ENCODE results near the gene CMIP. TPM values are rescaled to one million over a fixed set of nuclear protein-coding genes. Genes with fewer than 3 reads are reported as not detected.
A peak's percentile ranks its signal among the peaks of the same experiment; 100 is the strongest.
"Not testable (repeated sequence)": the region's sequence is repeated elsewhere in the genome, so short reads cannot be mapped to it uniquely, and the experiment has no call there.

The CMIP gene
- polyA plus RNA-seq, 3 donors from 2014 or later: 0.53 to 1.7 TPM; not detected in 1

DNA sequence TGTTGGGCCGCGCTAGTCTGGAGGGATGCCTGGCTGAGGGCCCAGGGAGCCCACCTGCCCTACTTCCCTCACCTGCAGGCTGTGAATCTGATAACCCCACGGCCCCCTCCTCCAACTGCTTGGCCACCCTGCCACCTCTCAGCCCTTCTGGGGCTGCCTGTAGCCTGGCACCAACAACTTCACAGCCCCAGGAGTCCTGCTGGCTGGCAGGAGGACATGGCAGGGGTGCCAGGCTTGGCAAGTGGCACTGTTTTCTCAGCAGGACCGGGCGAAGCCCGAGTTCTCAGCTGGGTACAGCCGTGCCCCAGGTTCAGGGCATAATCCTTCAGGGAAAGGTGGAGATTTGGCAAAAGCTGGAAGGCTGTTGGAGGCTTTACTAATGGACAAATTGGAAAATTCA, 129.6 kb downstream of the CMIP start:
- Mint-ChIP-seq H3K27ac (peak overlapping the region in 3 of 6 donors; percentile 50 to 89 (median 77)), H3K4me1 (peaks cover 16 to 19% of the 10 kb centered on the region in 2 donors), H3K27me3 (ENCODE audit: low read depth in 3 of 3) (peaks cover 0 to 6% (median 4%) of the 10 kb centered on the region in 3 donors), H3K9me3 (no peaks in the 10 kb centered on the region), H3K4me3 (no peak overlapping the region), H3K36me3 (no peaks in the 10 kb centered on the region)
- DNase-seq: no peak

GRCh38 chr16:81575307-81575706, 130.7 kb downstream of the CMIP start:
- no peaks in the 10 kb centered on the region for H3K36me3 Mint-ChIP-seq
- H3K4me3 Mint-ChIP-seq: no peak overlapping the region
- H3K27me3 Mint-ChIP-seq (ENCODE audit: low read depth in 3 of 3): peaks cover 3 to 8% (median 6%) of the 10 kb centered on the region in 3 donors
- no peak overlapping the region for H3K27ac Mint-ChIP-seq
- no peaks in the 10 kb centered on the region for H3K9me3 Mint-ChIP-seq
- H3K4me1 Mint-ChIP-seq: peaks cover 6 to 15% of the 10 kb centered on the region in 2 donors
- DNase-seq: no peak

GRCh38 chr16:81575834-81576233, 131.2 kb downstream of the CMIP start:
- peaks cover 10 to 13% of the 10 kb centered on the region in 2 donors for H3K4me1 Mint-ChIP-seq
- no peaks in the 10 kb centered on the region for H3K36me3 Mint-ChIP-seq
- H3K27me3 Mint-ChIP-seq (ENCODE audit: low read depth in 3 of 3): peaks cover 3 to 10% (median 6%) of the 10 kb centered on the region in 3 donors
- no peak for DNase-seq
- no peak overlapping the region for H3K4me3 Mint-ChIP-seq
- no peaks in the 10 kb centered on the region for H3K9me3 Mint-ChIP-seq
- no peak overlapping the region for H3K27ac Mint-ChIP-seq

- peaks cover 3 to 10% (median 6%) of the 10 kb centered on the region in 3 donors for H3K27me3 Mint-ChIP-seq (ENCODE audit: low read depth in 3 of 3)
- H3K9me3 Mint-ChIP-seq: no peaks in the 10 kb centered on the region
- H3K4me1 Mint-ChIP-seq: peaks cover 14 to 18% of the 10 kb centered on the region in 2 donors
Observed at GRCh38 chr16:81576696-81577095, 132.1 kb downstream of the CMIP start.

DNA sequence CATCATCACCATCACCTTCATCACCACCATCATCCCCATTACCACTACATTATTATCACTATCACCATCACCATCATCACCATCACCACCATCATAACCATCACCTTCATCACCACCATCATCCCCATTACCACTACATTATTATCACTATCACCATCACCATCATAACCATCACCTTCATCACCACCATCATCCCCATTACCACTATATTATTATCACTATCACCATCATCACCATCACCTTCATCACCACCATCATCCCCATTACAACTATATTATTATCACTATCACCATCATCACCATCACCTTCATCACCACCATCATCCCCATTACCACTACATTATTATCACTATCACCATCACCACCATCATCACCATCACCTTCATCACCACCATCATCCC, 132.7 kb downstream of the CMIP start:
- DNase-seq: peak in 1 of 3 donors; percentile 42
- not testable (repeated sequence) for H3K4me3 Mint-ChIP-seq; H3K9me3 Mint-ChIP-seq; H3K27ac Mint-ChIP-seq; H3K27me3 Mint-ChIP-seq (ENCODE audit: low read depth in 3 of 3); H3K36me3 Mint-ChIP-seq
- peaks cover 14 to 18% of the 10 kb centered on the region in 2 donors for H3K4me1 Mint-ChIP-seq

More at GRCh38 chr16:81576696-81577095, 132.1 kb downstream of the CMIP start:
- peak; percentile 72 to 78 (median 75) for DNase-seq
- Mint-ChIP-seq H3K27ac (no peak overlapping the region), H3K4me3 (no peak overlapping the region), H3K36me3 (no peaks in the 10 kb centered on the region)

DNA sequence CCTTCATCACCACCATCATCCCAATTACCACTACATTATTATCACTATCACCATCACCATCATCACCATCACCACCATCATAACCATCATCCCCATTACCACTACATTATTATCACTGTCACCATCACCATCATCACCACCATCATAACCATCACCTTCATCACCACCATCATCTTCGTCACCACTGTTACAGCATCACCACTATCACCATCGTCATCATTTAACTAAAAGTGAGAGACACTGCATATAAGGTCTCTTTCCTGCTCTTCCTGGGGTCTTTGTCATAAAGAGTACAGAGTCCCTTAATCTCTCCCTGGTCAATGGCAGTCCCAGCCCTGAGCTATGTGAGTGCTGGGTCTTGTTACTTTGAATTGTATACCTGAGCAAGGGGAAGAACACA, 133.5 kb downstream of the CMIP start:
- Mint-ChIP-seq H3K27me3 (ENCODE audit: low read depth in 3 of 3) (peaks cover 3 to 7% (median 3%) of the 10 kb centered on the region in 3 donors), H3K4me1 (peaks cover 16 to 19% of the 10 kb centered on the region in 2 donors), H3K27ac (no peak overlapping the region), H3K36me3 (no peaks in the 10 kb centered on the region), H3K9me3 (no peaks in the 10 kb centered on the region), H3K4me3 (no peak overlapping the region)
- peak; percentile 58 to 72 (median 66) for DNase-seq

- Mint-ChIP-seq H3K9me3 (no peaks in the 10 kb centered on the region), H3K27me3 (ENCODE audit: low read depth in 3 of 3) (peaks cover 3 to 7% (median 6%) of the 10 kb centered on the region in 3 donors), H3K27ac (peak overlapping the region in 1 of 6 donors; percentile 41), H3K4me1 (peaks cover 18 to 23% of the 10 kb centered on the region in 2 donors), H3K4me3 (no peak overlapping the region), H3K36me3 (peaks cover 0 to 3% (median 0%) of the 10 kb centered on the region in 3 donors)
- DNase-seq: no peak
Observed at GRCh38 chr16:81578636-81579413, 134.2 kb downstream of the CMIP start.

GRCh38 chr16:81581107-81581506, 136.5 kb downstream of the CMIP start:
- DNase-seq: no peak
- peak overlapping the region in 4 of 6 donors; percentile 11 to 89 (median 69) for H3K27ac Mint-ChIP-seq
- no peak overlapping the region for H3K4me3 Mint-ChIP-seq
- no peaks in the 10 kb centered on the region for H3K9me3 Mint-ChIP-seq
- H3K27me3 Mint-ChIP-seq (ENCODE audit: low read depth in 3 of 3): peaks cover 3 to 7% (median 5%) of the 10 kb centered on the region in 3 donors
- peaks cover 29 to 40% of the 10 kb centered on the region in 2 donors for H3K4me1 Mint-ChIP-seq
- peaks cover 0 to 4% (median 3%) of the 10 kb centered on the region in 3 donors for H3K36me3 Mint-ChIP-seq

GRCh38 chr16:81582655-81583441, 138.2 kb downstream of the CMIP start:
- H3K9me3 Mint-ChIP-seq: no peaks in the 10 kb centered on the region
- no peak for DNase-seq
- H3K4me1 Mint-ChIP-seq: peaks cover 36 to 52% of the 10 kb centered on the region in 2 donors
- H3K36me3 Mint-ChIP-seq: peaks cover 0 to 4% (median 3%) of the 10 kb centered on the region in 3 donors
- H3K4me3 Mint-ChIP-seq: no peak overlapping the region
- H3K27ac Mint-ChIP-seq: peak overlapping the region in 4 of 6 donors; percentile 13 to 66 (median 56)
- peaks cover 5 to 7% (median 6%) of the 10 kb centered on the region in 3 donors for H3K27me3 Mint-ChIP-seq (ENCODE audit: low read depth in 3 of 3)

DNA sequence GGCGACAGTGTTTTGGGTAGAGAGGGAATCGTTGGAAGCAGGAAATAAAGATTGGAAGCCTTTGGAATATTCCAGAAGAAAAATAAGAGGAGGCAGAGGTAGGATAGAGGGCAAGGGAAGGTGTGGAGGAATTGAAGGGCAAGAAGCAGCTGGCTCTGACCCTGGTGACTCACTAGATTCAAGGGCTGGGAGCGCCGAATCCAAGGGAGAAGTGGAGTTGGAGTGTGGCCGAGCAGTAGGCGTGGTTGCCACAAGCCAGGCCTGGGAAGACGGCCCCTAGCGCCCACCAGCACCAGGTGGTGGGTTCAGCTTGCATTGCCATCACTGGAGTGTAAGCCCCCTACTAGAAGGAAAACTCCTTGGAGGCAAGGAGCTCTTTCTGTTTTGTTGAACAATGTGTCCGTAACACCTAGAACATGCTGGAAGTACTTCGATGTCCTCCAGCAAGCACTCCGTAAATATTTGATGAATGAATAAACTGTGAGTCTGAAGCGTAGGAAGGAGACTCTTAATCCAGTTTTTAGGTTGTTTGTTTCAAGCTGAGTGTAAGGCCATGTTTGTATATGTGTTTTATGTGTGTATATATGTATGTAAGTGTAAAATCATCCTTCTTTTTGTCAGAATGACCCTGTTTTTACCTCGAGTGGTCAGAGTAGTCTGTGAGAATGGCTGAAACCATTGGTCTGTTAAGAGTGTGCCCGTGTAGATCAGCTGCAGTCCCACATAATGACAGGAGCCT, 139.5 kb downstream of the CMIP start:
- Mint-ChIP-seq H3K36me3 (peaks cover 0 to 6% (median 4%) of the 10 kb centered on the region in 3 donors), H3K4me1 (peaks cover 40 to 63% of the 10 kb centered on the region in 2 donors), H3K4me3 (no peak overlapping the region), H3K9me3 (no peaks in the 10 kb centered on the region), H3K27ac (peak overlapping the region; percentile 2 to 86 (median 64)), H3K27me3 (ENCODE audit: low read depth in 3 of 3) (peaks cover 5 to 7% (median 6%) of the 10 kb centered on the region in 3 donors)
- DNase-seq: no peak

DNA sequence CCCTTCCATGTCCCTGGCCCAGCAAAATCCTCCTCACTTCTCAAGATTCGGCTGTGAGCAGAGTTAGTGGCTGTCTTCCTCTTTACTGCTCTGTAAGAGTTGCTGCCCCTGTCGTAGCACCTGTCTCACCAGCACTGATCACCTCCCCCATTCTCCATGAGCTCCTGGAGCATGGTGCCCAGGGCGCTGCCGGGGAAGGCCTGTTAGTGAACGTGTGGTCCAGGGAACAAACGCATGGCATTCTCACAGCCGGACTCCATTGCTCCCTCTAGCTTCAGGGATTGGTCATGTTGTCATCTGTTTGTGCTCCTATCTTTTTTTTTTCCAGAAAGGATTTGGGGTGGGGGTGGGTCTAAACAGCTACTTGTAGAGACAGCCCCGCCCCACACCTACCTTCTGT, 141.2 kb downstream of the CMIP start:
- Mint-ChIP-seq H3K9me3 (no peaks in the 10 kb centered on the region), H3K27ac (peak overlapping the region in 4 of 6 donors; percentile 22 to 91 (median 62)), H3K27me3 (ENCODE audit: low read depth in 3 of 3) (peaks cover 0 to 5% (median 3%) of the 10 kb centered on the region in 3 donors), H3K36me3 (peaks cover 0 to 9% (median 4%) of the 10 kb centered on the region in 3 donors), H3K4me1 (peaks cover 41 to 71% of the 10 kb centered on the region in 2 donors), H3K4me3 (no peak overlapping the region)
- no peak for DNase-seq

- Mint-ChIP-seq H3K4me3 (no peak overlapping the region), H3K9me3 (no peaks in the 10 kb centered on the region), H3K36me3 (peaks cover 0 to 9% (median 4%) of the 10 kb centered on the region in 3 donors), H3K27me3 (ENCODE audit: low read depth in 3 of 3) (peaks cover 0 to 5% (median 3%) of the 10 kb centered on the region in 3 donors), H3K4me1 (peaks cover 41 to 72% of the 10 kb centered on the region in 2 donors), H3K27ac (peak overlapping the region in 4 of 6 donors; percentile 22 to 66 (median 46))
- no peak for DNase-seq
Observed at GRCh38 chr16:81586417-81586816, 141.8 kb downstream of the CMIP start.

DNA sequence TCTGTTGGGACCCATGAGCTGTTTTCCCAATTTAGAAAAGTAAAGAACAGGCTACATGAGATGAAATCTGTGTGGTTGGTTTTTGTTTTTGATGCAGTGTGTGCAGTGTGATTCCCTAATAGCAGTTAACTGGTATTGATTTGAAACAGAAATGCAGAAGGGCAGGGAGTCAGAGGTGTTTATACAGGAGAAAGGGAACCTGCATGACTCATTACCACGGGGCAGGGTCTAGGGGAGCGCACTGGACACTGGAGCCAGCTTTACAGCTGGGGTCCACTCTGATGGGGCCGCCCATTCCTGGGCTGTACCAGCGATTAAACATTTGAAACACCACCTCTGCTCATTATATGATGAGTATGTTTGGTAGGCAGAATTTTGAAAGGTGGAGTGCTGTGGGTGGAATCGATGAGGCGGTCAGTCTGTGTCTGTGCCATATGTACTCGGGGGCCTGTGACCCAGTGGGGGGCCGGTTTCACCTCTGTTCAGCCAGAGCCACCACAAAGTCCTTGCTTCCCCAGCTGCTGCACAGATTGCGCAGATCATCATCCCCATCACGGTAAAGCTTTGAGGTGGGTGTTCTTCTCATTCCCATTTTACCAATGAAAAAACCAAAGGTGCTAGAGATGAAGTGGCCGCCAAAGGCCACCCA, 142.5 kb downstream of the CMIP start:
- H3K9me3 Mint-ChIP-seq: no peaks in the 10 kb centered on the region
- peaks cover 42 to 75% of the 10 kb centered on the region in 2 donors for H3K4me1 Mint-ChIP-seq
- H3K36me3 Mint-ChIP-seq: peaks cover 0 to 9% (median 4%) of the 10 kb centered on the region in 3 donors
- no peak for DNase-seq
- peak overlapping the region in 5 of 6 donors; percentile 22 to 58 (median 33) for H3K27ac Mint-ChIP-seq
- H3K4me3 Mint-ChIP-seq: no peak overlapping the region
- H3K27me3 Mint-ChIP-seq (ENCODE audit: low read depth in 3 of 3): peaks cover 0 to 5% (median 3%) of the 10 kb centered on the region in 3 donors
